ENCODE measurements around the gene MPP3.
A peak's percentile ranks its signal among the peaks of the same experiment; 100 is the strongest.

MPP3 gene

DNA sequence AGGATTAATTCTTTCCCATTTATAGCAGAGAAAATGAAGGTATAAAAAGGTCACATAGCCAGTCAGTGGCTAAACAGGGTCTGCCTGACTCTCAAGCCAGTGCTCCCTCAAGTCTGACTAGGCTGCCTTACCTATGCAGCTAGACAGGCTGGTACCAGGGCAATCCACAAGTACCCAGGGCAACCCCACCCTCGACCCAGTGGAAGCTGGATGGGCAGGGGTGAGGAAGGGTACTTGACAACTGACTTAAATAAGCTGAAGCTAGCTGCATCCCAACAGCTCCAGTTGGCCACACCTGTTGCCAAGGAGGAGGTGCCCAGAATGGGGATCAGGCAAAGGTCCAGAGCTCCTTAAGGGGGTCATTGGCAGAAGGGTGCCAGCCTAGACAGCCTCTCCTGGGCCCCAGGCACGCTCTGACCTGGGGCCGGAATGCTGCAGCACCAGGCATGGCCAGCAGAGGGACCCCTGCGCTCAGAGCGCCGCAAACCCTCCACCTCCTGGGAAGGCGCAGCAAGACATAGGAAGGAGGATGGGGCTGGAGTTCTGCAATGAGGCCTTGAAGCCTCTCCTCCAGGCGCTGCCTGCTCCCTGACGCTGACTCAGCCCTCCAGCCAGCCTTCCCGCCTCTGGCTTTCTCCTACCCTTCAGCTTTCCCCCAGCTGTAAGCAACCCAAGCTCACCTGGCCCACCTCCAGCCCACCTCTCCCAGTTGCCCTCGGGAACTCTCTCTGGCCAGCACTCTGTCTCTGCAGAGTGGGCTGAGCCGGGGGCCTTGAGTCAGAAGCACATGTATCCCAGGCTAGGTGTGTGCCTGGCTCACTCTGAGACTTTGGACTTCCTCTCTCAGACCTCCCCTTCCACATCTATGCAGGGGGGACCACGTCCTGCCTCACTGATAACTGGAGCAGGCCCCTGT is 45.6 kb upstream of the MPP3 start:
- TF ChIP-seq, protein P1, sequence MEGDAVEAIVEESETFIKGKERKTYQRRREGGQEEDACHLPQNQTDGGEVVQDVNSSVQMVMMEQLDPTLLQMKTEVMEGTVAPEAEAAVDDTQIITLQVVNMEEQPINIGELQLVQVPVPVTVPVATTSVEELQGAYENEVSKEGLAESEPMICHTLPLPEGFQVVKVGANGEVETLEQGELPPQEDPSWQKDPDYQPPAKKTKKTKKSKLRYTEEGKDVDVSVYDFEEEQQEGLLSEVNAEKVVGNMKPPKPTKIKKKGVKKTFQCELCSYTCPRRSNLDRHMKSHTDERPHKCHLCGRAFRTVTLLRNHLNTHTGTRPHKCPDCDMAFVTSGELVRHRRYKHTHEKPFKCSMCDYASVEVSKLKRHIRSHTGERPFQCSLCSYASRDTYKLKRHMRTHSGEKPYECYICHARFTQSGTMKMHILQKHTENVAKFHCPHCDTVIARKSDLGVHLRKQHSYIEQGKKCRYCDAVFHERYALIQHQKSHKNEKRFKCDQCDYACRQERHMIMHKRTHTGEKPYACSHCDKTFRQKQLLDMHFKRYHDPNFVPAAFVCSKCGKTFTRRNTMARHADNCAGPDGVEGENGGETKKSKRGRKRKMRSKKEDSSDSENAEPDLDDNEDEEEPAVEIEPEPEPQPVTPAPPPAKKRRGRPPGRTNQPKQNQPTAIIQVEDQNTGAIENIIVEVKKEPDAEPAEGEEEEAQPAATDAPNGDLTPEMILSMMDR (IDR thresholded peaks at IDR 0.05; ENCODE audit: low read depth, low read length) = peak; percentile 99
- peak; percentile 79 for DNase-seq (ENCODE audit: extremely low read depth, low read depth)

DNA sequence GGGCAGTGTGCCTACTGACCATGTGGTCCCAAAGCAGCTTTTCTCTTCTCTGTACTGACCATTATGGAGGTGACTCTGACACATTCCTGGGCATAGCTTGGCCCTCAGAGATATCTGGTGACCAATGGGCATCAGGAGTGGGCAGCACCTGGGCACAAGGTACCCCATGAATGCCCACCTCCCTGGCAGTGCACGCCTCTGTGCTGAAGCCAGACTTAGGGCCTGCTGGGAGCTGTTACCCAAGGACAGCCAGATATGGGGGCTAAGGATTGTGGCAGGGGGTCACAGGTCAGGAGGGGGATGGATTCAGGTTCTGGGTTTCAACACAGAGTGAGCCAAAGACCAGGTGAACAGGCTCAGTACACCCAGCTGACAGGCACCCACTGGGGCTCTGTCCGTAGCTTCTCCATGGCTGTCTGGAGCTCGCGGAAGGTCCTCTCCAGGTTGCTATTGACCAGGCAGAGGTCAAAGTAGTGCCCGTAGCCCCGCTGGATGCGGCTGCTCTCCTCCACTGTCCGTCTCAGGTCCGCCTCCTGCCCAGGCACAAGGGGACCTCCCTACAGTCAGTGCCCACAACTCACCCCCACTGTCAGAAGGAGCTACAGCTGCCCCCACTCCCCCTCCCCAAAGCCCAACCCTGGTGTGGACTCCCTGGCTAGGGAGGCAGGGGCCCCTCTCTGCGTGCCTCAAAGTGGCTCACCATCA is 44.7 kb upstream of the MPP3 start:
- DNase-seq (ENCODE audit: extremely low read depth, low read depth) = no peak
- TF ChIP-seq, protein P1 (IDR thresholded peaks at IDR 0.05; ENCODE audit: low read depth, low read length) = no peak

DNA sequence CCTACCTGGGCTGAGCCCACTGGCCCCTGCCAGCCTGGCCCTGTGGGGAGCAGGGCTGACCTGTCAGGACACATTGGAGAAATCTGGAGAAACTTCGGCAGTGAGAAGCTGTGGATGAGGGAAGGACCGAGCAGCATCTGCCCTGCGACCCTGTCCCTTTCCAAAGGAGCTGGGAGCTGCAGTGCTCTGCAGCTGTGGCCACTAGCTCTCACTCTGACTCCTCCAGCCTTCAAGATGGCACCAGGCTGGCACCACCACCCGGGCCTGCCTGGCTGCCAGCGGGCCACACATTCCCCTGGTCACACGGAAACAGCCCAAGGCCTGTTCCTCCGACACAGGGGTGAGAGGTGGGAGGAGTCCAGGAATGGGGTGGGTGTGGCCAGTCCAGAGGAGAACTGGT is 44.1 kb upstream of the MPP3 start:
- TF ChIP-seq, protein P1 (IDR thresholded peaks at IDR 0.05; ENCODE audit: low read depth, low read length) = no peak

GRCh38 chr17:43875476-43876147 is 42.7 kb upstream of the MPP3 start:
- DNase-seq (ENCODE audit: extremely low read depth, low read depth) = no peak
- TF ChIP-seq, protein P1 (IDR thresholded peaks at IDR 0.05; ENCODE audit: low read depth, low read length) = no peak

More for the DNA sequence above, 44.1 kb upstream of the MPP3 start:
- no peak for DNase-seq (ENCODE audit: extremely low read depth, low read depth)

DNA sequence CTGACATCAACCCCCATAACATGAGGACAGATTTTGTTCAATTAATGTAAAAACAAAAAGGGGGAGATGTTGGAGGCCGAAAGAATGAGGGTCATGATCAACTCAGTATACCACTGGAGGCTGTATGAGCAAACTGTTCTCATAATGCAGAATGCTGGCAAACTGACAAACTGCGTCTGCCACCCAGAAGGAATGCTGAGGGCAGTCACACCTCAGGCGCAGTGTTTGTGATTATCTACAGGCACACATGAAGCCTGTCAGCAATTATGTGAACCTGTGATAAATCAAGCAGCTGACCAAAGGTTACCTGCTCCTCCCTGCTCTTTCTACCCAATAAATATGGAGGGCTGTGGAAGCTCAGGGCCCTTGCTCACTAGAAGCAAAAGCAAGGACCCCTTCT is 41.3 kb upstream of the MPP3 start:
- DNase-seq (ENCODE audit: extremely low read depth, low read depth) = no peak
- TF ChIP-seq, protein P1 (IDR thresholded peaks at IDR 0.05; ENCODE audit: low read depth, low read length) = no peak

- no peak for DNase-seq (ENCODE audit: extremely low read depth, low read depth)
- TF ChIP-seq, protein P1 (IDR thresholded peaks at IDR 0.05; ENCODE audit: low read depth, low read length) = no peak
These were observed 40.9 kb upstream of the MPP3 start for GRCh38 chr17:43873815-43874214.

All from AG09319 (cell line).